ENCODE results near the gene SYNDIG1. TPM values are rescaled to one million over a fixed set of nuclear protein-coding genes. Genes with fewer than 3 reads are reported as not detected.

The SYNDIG1 gene
- total and polyA plus RNA-seq, 4 donors = 0.20 to 5.0 (median 0.63) TPM

DNA sequence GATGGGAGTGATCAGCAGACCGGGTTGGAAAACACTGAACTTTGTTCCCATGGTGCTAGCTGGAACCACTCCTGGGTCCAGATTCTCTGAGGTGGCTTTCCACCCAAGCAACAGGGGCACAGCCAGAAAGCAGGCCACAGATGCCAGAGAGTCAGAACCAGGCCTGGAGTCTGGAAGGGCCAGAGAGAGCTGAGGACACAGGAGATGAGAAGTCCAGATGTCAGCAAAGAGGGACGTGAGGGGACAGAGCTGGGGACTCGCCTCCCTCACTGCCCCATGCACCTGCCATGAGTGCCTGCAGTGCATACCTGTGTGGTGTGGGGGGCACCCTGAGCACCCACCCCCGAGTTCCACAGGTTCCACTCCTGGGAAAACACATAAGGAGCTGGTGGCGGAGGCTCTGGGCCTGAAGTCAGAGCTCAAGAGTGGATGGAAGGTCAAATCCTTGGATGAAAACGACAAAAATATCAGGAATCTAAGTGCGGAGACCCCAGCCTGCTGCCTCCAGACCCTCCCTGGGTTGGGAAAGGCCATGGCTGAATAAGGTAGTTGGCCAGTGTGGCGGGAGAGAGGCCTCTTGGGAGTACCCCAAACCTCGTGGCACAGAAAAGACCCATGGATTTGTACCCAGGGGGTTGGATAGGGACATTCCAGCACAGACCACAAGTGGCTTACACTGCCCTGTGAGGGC lies 224.2 kb downstream of the SYNDIG1 start:
- 90 to 95% methylated on average over 9 of the region's 9 CpGs for WGBS, 2 donors
- H3K9ac ChIP-seq (ENCODE audit: insufficient read depth in 1 of 2, low read length in 2 of 2) = no peak overlapping the region
- H3K36me3 ChIP-seq (ENCODE audit: control insufficient read depth in 4 of 4, insufficient read depth in 4 of 4, low read length in 4 of 4) = no peaks in the 10 kb centered on the region
- H3K9me3 ChIP-seq (ENCODE audit: control insufficient read depth in 4 of 4, insufficient read depth in 3 of 4, low read length in 3 of 4) = peaks cover 0 to 4% (median 0%) of the 10 kb centered on the region in 4 donors
- no peak overlapping the region for H3K27ac ChIP-seq (ENCODE audit: low read depth in 1 of 2, low read length in 1 of 2)
- peak in 1 of 3 donors; percentile 6 for DNase-seq
- ATAC-seq (ENCODE audit: insufficient read depth, low FRiP score) = no peak
- peaks cover 0 to 13% (median 0%) of the 10 kb centered on the region in 3 donors for H3K27me3 ChIP-seq (ENCODE audit: control insufficient read depth in 3 of 3, insufficient read depth in 3 of 3, low read length in 2 of 3)
- peaks cover 0 to 11% (median 3%) of the 10 kb centered on the region in 5 donors for H3K4me1 ChIP-seq (ENCODE audit: control insufficient read depth in 5 of 5, insufficient read depth in 5 of 5, low read length in 5 of 5)
- H3K4me3 ChIP-seq = no peak overlapping the region
- TF ChIP-seq CTCF (IDR thresholded peaks at IDR 0.05; ENCODE audit: control extremely low read depth, extremely low read depth) = no peak

DNA sequence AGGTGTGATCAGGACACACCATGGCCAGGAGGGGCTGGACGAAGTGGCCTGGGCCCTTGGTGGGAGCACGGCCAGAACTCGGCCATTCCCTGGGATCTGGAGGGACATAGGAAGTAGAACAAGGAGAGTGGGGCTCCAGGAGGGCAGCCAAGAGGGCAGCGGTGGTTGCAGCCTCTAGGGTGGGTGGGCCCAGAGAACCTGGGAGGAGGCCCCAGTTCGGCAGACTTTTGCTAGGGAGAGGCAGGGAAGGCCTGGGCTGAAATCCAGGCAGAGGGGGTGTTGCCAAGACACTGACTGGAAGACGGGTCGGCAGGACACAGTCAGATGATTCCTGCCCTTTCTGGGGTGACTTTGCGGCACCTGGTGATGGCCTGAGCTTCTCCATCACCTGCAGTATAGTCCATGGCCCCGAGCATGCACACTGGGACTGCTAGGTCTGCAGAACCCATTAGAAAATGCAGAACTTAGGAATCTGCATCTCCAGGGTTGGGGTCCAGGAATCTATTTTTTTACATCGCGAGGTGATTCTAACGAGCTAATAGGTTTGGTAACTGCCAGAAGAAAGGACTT lies 224.8 kb downstream of the SYNDIG1 start:
- DNase-seq (peak in 1 of 3 donors; percentile 10), ATAC-seq (ENCODE audit: insufficient read depth, low FRiP score) (no peak)
- peaks cover 0 to 4% (median 0%) of the 10 kb centered on the region in 4 donors for H3K9me3 ChIP-seq (ENCODE audit: control insufficient read depth in 4 of 4, insufficient read depth in 3 of 4, low read length in 3 of 4)
- no peak overlapping the region for H3K27ac ChIP-seq (ENCODE audit: low read depth in 1 of 2, low read length in 1 of 2)
- H3K4me1 ChIP-seq (ENCODE audit: control insufficient read depth in 5 of 5, insufficient read depth in 5 of 5, low read length in 5 of 5) = peaks cover 0 to 11% (median 3%) of the 10 kb centered on the region in 5 donors
- WGBS, 2 donors = 78 to 87% methylated on average over 12 of the region's 12 CpGs
- H3K36me3 ChIP-seq (ENCODE audit: control insufficient read depth in 4 of 4, insufficient read depth in 4 of 4, low read length in 4 of 4) = no peaks in the 10 kb centered on the region
- no peak overlapping the region for H3K9ac ChIP-seq (ENCODE audit: insufficient read depth in 1 of 2, low read length in 2 of 2)
- H3K27me3 ChIP-seq (ENCODE audit: control insufficient read depth in 3 of 3, insufficient read depth in 3 of 3, low read length in 2 of 3) = peaks cover 0 to 17% (median 0%) of the 10 kb centered on the region in 3 donors
- no peak for TF ChIP-seq CTCF (IDR thresholded peaks at IDR 0.05; ENCODE audit: control extremely low read depth, extremely low read depth)
- H3K4me3 ChIP-seq = no peak overlapping the region

- Histone ChIP-seq H3K9ac (ENCODE audit: insufficient read depth in 1 of 2, low read length in 2 of 2) (no peak overlapping the region), H3K4me3 (no peak overlapping the region), H3K27me3 (ENCODE audit: control insufficient read depth in 3 of 3, insufficient read depth in 3 of 3, low read length in 2 of 3) (peaks cover 0 to 20% (median 0%) of the 10 kb centered on the region in 3 donors), H3K4me1 (ENCODE audit: control insufficient read depth in 5 of 5, insufficient read depth in 5 of 5, low read length in 5 of 5) (peaks cover 0 to 11% (median 3%) of the 10 kb centered on the region in 5 donors), H3K27ac (ENCODE audit: low read depth in 1 of 2, low read length in 1 of 2) (no peak overlapping the region), H3K9me3 (ENCODE audit: control insufficient read depth in 4 of 4, insufficient read depth in 3 of 4, low read length in 3 of 4) (peaks cover 0 to 4% (median 0%) of the 10 kb centered on the region in 4 donors), H3K36me3 (ENCODE audit: control insufficient read depth in 4 of 4, insufficient read depth in 4 of 4, low read length in 4 of 4) (no peaks in the 10 kb centered on the region)
- ATAC-seq (ENCODE audit: insufficient read depth, low FRiP score) = no peak
- DNase-seq = peak in 2 of 3 donors; percentile 4 to 32
- TF ChIP-seq CTCF (IDR thresholded peaks at IDR 0.05; ENCODE audit: control extremely low read depth, extremely low read depth) = no peak
- 53 to 69% methylated on average over 14 of the region's 14 CpGs for WGBS, 2 donors
These were observed 225.5 kb downstream of the SYNDIG1 start for GRCh38 chr20:24694727-24695528.

All from lung (tissue), 12 donors.